CD4-positive, alpha-beta T cell (primary cell): Measurements from ENCODE around the gene ENTR1. TPM values are rescaled to one million over a fixed set of nuclear protein-coding genes. Genes with fewer than 3 reads are reported as not detected.

ENCODE experiments used
- ATAC-seq: fragments of 200-7000 bp; cut with Tn5 transposase; one replicate; pipeline ENCODE4 v1.10.0; 2022; ENCODE audit warnings: mild to moderate bottlenecking; ENCODE audit not compliant: poor library complexity
- CTCF ChIA-PET: fragments of 350-600 bp; sonication (Branson Sonifier 250); formaldehyde crosslinking; loops from one replicate; lab custom pipeline; 2021; ENCODE audit warnings: antibody characterized with exemption, inconsistent platforms; lab: Charles Lee
- POLR2A ChIA-PET: fragments of 350-600 bp; sonication (Branson Sonifier 250); formaldehyde crosslinking; loops from one replicate; lab custom pipeline; 2021; ENCODE audit warnings: antibody characterized with exemption, inconsistent platforms; lab: Charles Lee
- DNase-seq, 14 experiments: peaks; one replicate each; pipeline ENCODE4 v3.0.0-alpha.2; 2013 to 2020; ENCODE audit warnings: mixed read lengths in 2 of 14
- H3K27ac ChIP-seq, 2 donors: one replicate each; pipeline versions ENCODE4 v1.5.1 to v1.7.0; 2013; ENCODE audit warnings: low read length in 2 of 2, low read depth in 1 of 2, mild to moderate bottlenecking in 1 of 2
- H3K27me3 ChIP-seq, 2 experiments: 1 replicate in 1 of 2; 2 replicates in 1 of 2; pipeline versions ENCODE4 v1.6.1 to v1.7.0; 2013; ENCODE audit warnings: low read length in 2 of 2, control low read depth in 1 of 2, mild to moderate bottlenecking in 1 of 2, moderate library complexity in 1 of 2; ENCODE audit not compliant: insufficient read depth in 2 of 2, control insufficient read depth in 1 of 2
- H3K36me3 ChIP-seq: one replicate; pipeline ENCODE4 v1.6.1; 2013; ENCODE audit warnings: low read length, control low read depth; ENCODE audit not compliant: insufficient read depth
- H3K4me1 ChIP-seq: one replicate; pipeline ENCODE4 v1.6.1; 2013; ENCODE audit warnings: low read length, control low read depth; ENCODE audit not compliant: insufficient read depth
- H3K4me3 ChIP-seq: one replicate; pipeline ENCODE4 v1.5.1; 2013; ENCODE audit warnings: mild to moderate bottlenecking, low read length, moderate library complexity
- H3K9me3 ChIP-seq, 2 experiments: 1 replicate in 1 of 2; 2 replicates in 1 of 2; pipeline versions ENCODE4 v1.6.1 to v1.7.0; 2013; ENCODE audit warnings: low read length in 2 of 2, mild to moderate bottlenecking in 2 of 2, control low read depth in 1 of 2, moderate library complexity in 1 of 2; ENCODE audit not compliant: control insufficient read depth in 1 of 2, insufficient read depth in 1 of 2
- H3K27ac Mint-ChIP-seq: one replicate; pipeline ENCODE4 v1.8.0; 2020; ENCODE audit warnings: mixed read lengths
- H3K27me3 Mint-ChIP-seq: one replicate; pipeline ENCODE4 v1.8.0; 2021; ENCODE audit warnings: mixed read lengths
- H3K36me3 Mint-ChIP-seq: one replicate; pipeline ENCODE4 v1.8.0; 2021; ENCODE audit warnings: low read depth, mixed read lengths
- H3K4me1 Mint-ChIP-seq: one replicate; pipeline ENCODE4 v1.8.0; 2021; ENCODE audit warnings: low read depth, mixed read lengths
- H3K4me3 Mint-ChIP-seq: one replicate; pipeline ENCODE4 v1.8.0; 2020; ENCODE audit warnings: mild to moderate bottlenecking, mixed read lengths
- H3K9me3 Mint-ChIP-seq: one replicate; pipeline ENCODE4 v1.8.0; 2020; ENCODE audit warnings: mixed read lengths
- intact Hi-C, 2 experiments: fragments of 100-400 bp; cut with DNase I in 1 of 2; cut with micrococcal nuclease in 1 of 2; formaldehyde crosslinking; loops; one replicate each; pipeline versions ENCODE4 v1.15.1 to v1.9.0; 2023 to 2025; cut with DNase I, micrococcal nuclease
- total RNA-seq, 174 experiments: library from RNA in 2 of 174; stranded (reverse) in 2 of 174; gene quantifications; one replicate each; pipeline ENCODE4 v1.2.3 and lab custom pipeline; 2021 to 2026
- TF ChIP-seq, protein P1 (sequence below): fragments of 200-600 bp; IDR thresholded peaks from one replicate; pipeline ENCODE4 v1.8.0; 2022; ENCODE audit warnings: antibody characterized with exemption, mild to moderate bottlenecking

Gene ENTR1
- total RNA-seq, 2 experiments from 2014 or later: 37.7 to 43.2 TPM

DNA sequence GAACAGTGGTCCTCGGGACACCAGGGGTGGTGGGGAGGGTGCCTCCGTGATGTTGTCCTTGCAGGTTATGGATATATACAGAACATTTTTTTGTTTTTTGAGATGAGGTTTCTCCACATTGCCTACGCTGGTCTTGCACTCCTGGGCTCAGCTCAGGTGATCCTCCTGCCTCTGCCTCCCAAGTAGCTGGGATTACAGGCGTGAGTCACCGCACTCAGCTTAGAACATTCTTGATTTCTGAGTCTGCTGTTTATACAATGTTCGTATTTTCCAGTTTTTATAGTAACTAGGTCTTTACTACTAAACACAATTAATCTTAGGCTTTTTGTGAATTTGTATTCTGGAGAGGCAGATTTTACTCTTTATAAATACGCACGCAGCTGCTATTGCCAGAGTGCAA, 6.0 kb upstream of the ENTR1 start:
- Mint-ChIP-seq H3K36me3 (peaks cover 74% of the 10 kb centered on the region), H3K27me3 (no peaks in the 10 kb centered on the region), H3K4me3 (no peak overlapping the region), H3K4me1 (peaks cover 12% of the 10 kb centered on the region), H3K9me3 (no peaks in the 10 kb centered on the region), H3K27ac (peak overlapping the region; percentile 14)
- intact Hi-C loops: no loop called here
- DNase-seq (no peak), ATAC-seq (no peak)
- peaks cover 79% of the 10 kb centered on the region for H3K36me3 ChIP-seq
- ChIA-PET CTCF (interaction anchor here (1.2 kb wide), 1 partner anchor 122 kb away, joined by 3 read pairs; no protein-coding TSS in a partner anchor), POLR2A (no interaction called here)
- TF ChIP-seq, protein P1, sequence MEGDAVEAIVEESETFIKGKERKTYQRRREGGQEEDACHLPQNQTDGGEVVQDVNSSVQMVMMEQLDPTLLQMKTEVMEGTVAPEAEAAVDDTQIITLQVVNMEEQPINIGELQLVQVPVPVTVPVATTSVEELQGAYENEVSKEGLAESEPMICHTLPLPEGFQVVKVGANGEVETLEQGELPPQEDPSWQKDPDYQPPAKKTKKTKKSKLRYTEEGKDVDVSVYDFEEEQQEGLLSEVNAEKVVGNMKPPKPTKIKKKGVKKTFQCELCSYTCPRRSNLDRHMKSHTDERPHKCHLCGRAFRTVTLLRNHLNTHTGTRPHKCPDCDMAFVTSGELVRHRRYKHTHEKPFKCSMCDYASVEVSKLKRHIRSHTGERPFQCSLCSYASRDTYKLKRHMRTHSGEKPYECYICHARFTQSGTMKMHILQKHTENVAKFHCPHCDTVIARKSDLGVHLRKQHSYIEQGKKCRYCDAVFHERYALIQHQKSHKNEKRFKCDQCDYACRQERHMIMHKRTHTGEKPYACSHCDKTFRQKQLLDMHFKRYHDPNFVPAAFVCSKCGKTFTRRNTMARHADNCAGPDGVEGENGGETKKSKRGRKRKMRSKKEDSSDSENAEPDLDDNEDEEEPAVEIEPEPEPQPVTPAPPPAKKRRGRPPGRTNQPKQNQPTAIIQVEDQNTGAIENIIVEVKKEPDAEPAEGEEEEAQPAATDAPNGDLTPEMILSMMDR: no peak
- no peak overlapping the region for H3K27ac ChIP-seq
- no peak overlapping the region for H3K4me3 ChIP-seq
- no peaks in the 10 kb centered on the region for H3K9me3 ChIP-seq
- no peaks in the 10 kb centered on the region for H3K27me3 ChIP-seq
- peaks cover 5% of the 10 kb centered on the region for H3K4me1 ChIP-seq

DNA sequence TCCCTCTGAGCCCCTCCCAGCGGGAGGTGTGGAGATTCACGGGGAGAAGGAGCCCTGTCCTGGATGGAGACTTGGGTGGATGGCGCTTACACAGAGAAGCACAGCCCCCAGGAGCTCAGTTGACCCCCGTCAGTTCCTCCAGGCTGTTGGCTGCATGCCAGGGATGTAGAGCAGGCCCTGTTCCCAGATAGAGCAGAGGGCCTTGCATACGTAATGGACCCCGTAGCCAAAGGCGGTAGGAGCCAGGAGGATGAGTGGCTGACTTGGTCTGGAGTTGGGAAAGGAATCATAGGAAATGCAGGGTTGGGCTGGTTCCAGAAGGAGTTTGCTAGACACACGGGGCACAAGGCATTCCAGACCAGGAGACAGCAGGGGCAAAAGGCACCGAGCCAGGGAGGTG, 2.5 kb upstream of the ENTR1 start:
- ATAC-seq: no peak
- H3K36me3 ChIP-seq: peaks cover 56% of the 10 kb centered on the region
- POLR2A ChIA-PET: no interaction called here

DNA sequence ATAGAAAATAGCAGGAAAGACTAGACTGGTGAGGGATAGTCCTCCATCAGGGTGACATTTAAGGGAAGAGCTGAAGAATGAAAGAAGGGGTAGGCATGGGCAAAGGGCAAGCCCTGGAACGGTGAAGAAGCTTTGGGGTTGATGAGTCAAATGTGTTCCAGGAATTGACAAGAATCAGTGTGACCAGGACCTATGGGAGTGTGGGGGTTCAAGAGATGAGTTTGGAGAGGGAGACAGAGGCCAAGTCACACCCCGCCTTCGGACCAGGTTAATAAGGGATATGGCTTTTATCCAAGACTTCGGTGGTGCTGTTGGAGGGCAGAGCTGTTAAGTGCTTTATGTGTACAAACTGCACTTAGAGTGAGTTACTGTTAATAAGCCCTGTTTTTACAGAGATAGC, 964 bp upstream of the ENTR1 start:
- no peaks in the 10 kb centered on the region for H3K9me3 Mint-ChIP-seq
- Histone ChIP-seq H3K9me3 (no peaks in the 10 kb centered on the region), H3K27ac (no peak overlapping the region), H3K4me1 (peaks cover 40% of the 10 kb centered on the region), H3K27me3 (no peaks in the 10 kb centered on the region), H3K36me3 (peaks cover 55% of the 10 kb centered on the region), H3K4me3 (peak overlapping the region; percentile 95)
- no peaks in the 10 kb centered on the region for H3K27me3 Mint-ChIP-seq
- ChIA-PET POLR2A (no interaction called here), CTCF (interaction anchor here (1.0 kb wide), 1 partner anchor 48 kb away, joined by 3 read pairs; the partner anchor contains the start of gene DNLZ)
- ATAC-seq (no peak), DNase-seq (peak in 1 of 14 experiments; percentile 10)
- TF ChIP-seq, protein P1: no peak
- peak overlapping the region; percentile 91 for H3K27ac Mint-ChIP-seq
- peak overlapping the region; percentile 91 for H3K4me3 Mint-ChIP-seq
- H3K36me3 Mint-ChIP-seq: peaks cover 81% of the 10 kb centered on the region
- intact Hi-C loops: loop anchor here in 1 of 2 experiments (2.0 kb wide), 2 partner anchors 27 to 317 kb away; partner anchors contain the start of gene INPP5E
- H3K4me1 Mint-ChIP-seq: peaks cover 39% of the 10 kb centered on the region

More for the DNA sequence above, 2.5 kb upstream of the ENTR1 start:
- CTCF ChIA-PET: no interaction called here
- Mint-ChIP-seq H3K36me3 (peaks cover 85% of the 10 kb centered on the region), H3K4me3 (peak overlapping the region; percentile 42), H3K27ac (peak overlapping the region; percentile 68), H3K9me3 (no peaks in the 10 kb centered on the region), H3K27me3 (no peaks in the 10 kb centered on the region), H3K4me1 (peaks cover 34% of the 10 kb centered on the region)
- H3K27ac ChIP-seq: no peak overlapping the region
- DNase-seq: no peak
- no peaks in the 10 kb centered on the region for H3K27me3 ChIP-seq
- H3K9me3 ChIP-seq: no peaks in the 10 kb centered on the region
- intact Hi-C loops: no loop called here
- peaks cover 33% of the 10 kb centered on the region for H3K4me1 ChIP-seq
- TF ChIP-seq, protein P1: no peak
- no peak overlapping the region for H3K4me3 ChIP-seq
